ENCODE results near the gene CDC45.

DNA sequence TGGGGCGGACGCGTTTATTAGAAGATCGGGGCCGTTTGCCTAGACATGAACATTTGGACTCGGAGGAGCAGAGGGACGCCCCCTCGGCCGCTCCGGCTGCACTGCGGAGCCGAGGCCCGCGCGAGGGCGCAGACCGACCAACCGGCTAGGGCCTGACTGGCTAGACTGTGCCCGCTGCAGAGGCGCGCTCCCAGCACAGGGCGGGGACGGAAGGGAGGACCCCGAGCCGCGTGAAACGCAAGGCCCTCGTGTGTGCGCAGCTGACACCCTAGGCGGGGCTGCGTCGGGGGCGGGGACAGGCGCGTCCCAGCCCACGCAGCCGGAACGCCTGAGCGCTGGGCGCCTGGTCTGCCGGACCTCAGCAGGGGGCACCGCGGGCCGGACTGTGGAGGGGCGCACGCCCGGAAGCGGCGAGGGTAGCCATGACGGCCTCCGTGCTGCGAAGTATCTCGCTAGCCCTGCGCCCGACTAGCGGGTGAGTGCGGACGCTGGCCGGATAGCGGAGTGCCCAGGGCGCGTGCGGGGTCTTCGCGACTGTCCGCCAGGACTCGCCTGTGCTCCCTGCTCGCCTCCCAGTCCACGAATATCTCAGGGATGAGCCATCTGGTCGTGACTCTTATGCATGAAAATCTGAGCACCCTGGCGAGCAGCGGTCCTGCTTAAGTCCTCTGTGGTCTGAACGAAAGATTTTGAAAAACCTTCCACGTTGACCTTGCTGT is 47.4 kb upstream of the CDC45 start, which contains the start of gene MRPL40:
- TF ChIP-seq, protein P1, sequence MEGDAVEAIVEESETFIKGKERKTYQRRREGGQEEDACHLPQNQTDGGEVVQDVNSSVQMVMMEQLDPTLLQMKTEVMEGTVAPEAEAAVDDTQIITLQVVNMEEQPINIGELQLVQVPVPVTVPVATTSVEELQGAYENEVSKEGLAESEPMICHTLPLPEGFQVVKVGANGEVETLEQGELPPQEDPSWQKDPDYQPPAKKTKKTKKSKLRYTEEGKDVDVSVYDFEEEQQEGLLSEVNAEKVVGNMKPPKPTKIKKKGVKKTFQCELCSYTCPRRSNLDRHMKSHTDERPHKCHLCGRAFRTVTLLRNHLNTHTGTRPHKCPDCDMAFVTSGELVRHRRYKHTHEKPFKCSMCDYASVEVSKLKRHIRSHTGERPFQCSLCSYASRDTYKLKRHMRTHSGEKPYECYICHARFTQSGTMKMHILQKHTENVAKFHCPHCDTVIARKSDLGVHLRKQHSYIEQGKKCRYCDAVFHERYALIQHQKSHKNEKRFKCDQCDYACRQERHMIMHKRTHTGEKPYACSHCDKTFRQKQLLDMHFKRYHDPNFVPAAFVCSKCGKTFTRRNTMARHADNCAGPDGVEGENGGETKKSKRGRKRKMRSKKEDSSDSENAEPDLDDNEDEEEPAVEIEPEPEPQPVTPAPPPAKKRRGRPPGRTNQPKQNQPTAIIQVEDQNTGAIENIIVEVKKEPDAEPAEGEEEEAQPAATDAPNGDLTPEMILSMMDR (IDR thresholded peaks at IDR 0.05), result no peak
- TF ChIP-seq POLR2A (IDR thresholded peaks at IDR 0.05), result peak; percentile 79 to 82

Measured in sigmoid colon (tissue), 3 donors.